Gastrocnemius medialis (tissue), 4 donors: ENCODE data around the gene INTS13. TPM values are rescaled to one million over a fixed set of nuclear protein-coding genes. Genes with fewer than 3 reads are reported as not detected.

Experiments used
- ATAC-seq, 2 donors: fragments of 150-250 bp; one replicate each; pipeline ENCODE4 v1.9.1; 2016
- DNase-seq, 2 donors: peaks; one replicate each; pipeline ENCODE4 v3.0.0-alpha.2; 2019
- H3K27ac ChIP-seq, 4 donors: fragments of 200-600 bp; sonication (generic); 1 replicate in 1 of 4; 2 replicates in 3 of 4; pipeline ENCODE4 v1.5.1; 2016 to 2018; ENCODE audit warnings: mild to moderate bottlenecking in 2 of 4, moderate library complexity in 1 of 4
- H3K27me3 ChIP-seq, 3 donors: fragments of 200-600 bp; sonication (generic) in 2 of 3; 1 replicate in 1 of 3; 2 replicates in 2 of 3; pipeline versions ENCODE4 v1.5.1 to v1.6.0; 2016 to 2019; ENCODE audit warnings: mild to moderate bottlenecking in 1 of 3, moderate library complexity in 1 of 3
- H3K36me3 ChIP-seq, 2 donors: fragments of 200-600 bp; sonication (generic) in 1 of 2; one replicate each; pipeline ENCODE4 v1.5.1; 2017 to 2018
- H3K4me1 ChIP-seq, 2 donors: fragments of 200-600 bp; sonication (generic) in 1 of 2; one replicate each; pipeline ENCODE4 v1.5.1; 2016 to 2017; ENCODE audit warnings: mild to moderate bottlenecking in 2 of 2
- H3K4me3 ChIP-seq, 4 donors: fragments of 200-600 bp; sonication (generic) in 3 of 4; 1 replicate in 1 of 4; 2 replicates in 3 of 4; pipeline ENCODE4 v1.5.1; 2016 to 2019; ENCODE audit warnings: mild to moderate bottlenecking in 2 of 4
- H3K9me3 ChIP-seq, 3 donors: fragments of 200-600 bp; sonication (generic) in 2 of 3; 1 replicate in 1 of 3; 2 replicates in 2 of 3; pipeline ENCODE4 v1.5.1; 2016 to 2019
- POLR2A ChIP-seq, 2 donors: fragments of 450-650 bp; IDR thresholded peaks; one replicate each; pipeline ENCODE4 v1.6.1; 2017; ENCODE audit warnings: antibody characterized with exemption in 2 of 2, mild to moderate bottlenecking in 2 of 2, moderate library complexity in 2 of 2
- in situ Hi-C, 4 donors: fragments of 200-750 bp; cut with MboI; loops; one replicate each; pipeline versions ENCODE4 v1.15.0 to v1.8.0; 2017; ENCODE audit warnings: low sequenced_read_pairs in 4 of 4
- intact Hi-C: fragments of 100-400 bp; cut with DNase I; formaldehyde crosslinking; loops from one replicate; pipeline ENCODE4 v1.15.1; 2023; ENCODE audit warnings: low total_unique reads
- total RNA-seq, 4 donors: library from RNA; depleted of rRNA; stranded (reverse); fragments of >200 nt; gene quantifications; one replicate each; pipeline versions ENCODE4 v1.1.0 to v1.2.3, GENCODE V29; 2016
- TF ChIP-seq, protein P1 (sequence below), 5 experiments: fragments of 450-650 bp in 3 of 5; fragments of 200-600 bp in 2 of 5; sonication (generic) in 2 of 5; IDR thresholded peaks in 4 of 5; conservative IDR thresholded peaks in 1 of 5; 1 replicate in 4 of 5; 2 replicates in 1 of 5; pipeline ENCODE4 v1.5.1; 2016 to 2019; ENCODE audit warnings: antibody characterized with exemption in 5 of 5, mild to moderate bottlenecking in 3 of 5, moderate library complexity in 3 of 5

The INTS13 gene
- total RNA-seq, 4 donors from 2014 or later, result 21.3 to 39.9 (median 32.7) TPM

DNA sequence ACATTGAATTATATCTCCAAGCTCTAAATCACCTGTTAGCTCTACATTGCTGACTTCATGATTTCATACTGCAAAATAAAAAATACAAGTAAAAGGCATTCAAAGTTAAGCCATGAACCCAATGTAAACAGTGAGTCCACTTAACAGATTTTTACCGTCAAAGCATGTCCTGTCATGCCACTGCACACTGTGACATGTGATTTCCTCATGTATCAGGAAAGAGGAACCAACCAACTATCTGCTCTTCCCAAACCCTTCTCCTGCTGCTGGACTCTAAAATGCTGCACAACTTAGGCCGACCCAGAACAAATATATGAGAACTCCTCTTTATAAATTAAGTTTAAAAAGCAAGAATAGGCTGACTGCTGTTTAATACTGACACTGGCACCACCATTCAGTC, 38.9 kb upstream of the INTS13 start:
- no peak overlapping the region for H3K4me3 ChIP-seq
- no peak for DNase-seq
- intact Hi-C loops (no loop called here), in situ Hi-C loops (no loop called here)
- H3K4me1 ChIP-seq, result no peaks in the 10 kb centered on the region
- no peaks in the 10 kb centered on the region for H3K27me3 ChIP-seq
- ATAC-seq, result no peak
- no peaks in the 10 kb centered on the region for H3K9me3 ChIP-seq
- H3K36me3 ChIP-seq, result peaks cover 0 to 20% of the 10 kb centered on the region in 2 donors
- TF ChIP-seq, protein P1, sequence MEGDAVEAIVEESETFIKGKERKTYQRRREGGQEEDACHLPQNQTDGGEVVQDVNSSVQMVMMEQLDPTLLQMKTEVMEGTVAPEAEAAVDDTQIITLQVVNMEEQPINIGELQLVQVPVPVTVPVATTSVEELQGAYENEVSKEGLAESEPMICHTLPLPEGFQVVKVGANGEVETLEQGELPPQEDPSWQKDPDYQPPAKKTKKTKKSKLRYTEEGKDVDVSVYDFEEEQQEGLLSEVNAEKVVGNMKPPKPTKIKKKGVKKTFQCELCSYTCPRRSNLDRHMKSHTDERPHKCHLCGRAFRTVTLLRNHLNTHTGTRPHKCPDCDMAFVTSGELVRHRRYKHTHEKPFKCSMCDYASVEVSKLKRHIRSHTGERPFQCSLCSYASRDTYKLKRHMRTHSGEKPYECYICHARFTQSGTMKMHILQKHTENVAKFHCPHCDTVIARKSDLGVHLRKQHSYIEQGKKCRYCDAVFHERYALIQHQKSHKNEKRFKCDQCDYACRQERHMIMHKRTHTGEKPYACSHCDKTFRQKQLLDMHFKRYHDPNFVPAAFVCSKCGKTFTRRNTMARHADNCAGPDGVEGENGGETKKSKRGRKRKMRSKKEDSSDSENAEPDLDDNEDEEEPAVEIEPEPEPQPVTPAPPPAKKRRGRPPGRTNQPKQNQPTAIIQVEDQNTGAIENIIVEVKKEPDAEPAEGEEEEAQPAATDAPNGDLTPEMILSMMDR (IDR thresholded peaks at IDR 0.05 in 4 of 5, conservative IDR thresholded peaks at IDR 0.05 in 1 of 5), result no peak
- no peak for TF ChIP-seq POLR2A (IDR thresholded peaks at IDR 0.05)
- H3K27ac ChIP-seq, result no peak overlapping the region

DNA sequence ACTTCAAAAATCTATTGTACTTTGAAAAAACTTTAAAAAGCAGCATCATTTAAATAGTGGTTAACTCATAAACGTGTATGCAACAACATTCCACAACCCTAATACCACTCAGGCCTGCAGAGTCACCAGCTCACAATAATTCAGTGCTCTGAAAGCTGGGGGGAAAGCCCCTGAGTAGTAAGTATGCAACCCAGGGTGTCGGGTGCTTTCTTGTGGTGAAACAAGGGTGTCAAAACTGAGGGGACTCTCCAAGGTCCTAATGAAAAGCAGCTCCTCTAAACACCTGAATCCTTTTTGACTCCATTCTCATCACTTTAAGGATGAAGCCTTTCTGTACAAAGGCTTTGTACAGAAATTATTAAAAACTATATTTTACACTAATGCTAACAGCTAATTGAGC, 34.2 kb upstream of the INTS13 start:
- peaks cover 0 to 35% of the 10 kb centered on the region in 2 donors for H3K36me3 ChIP-seq
- no peak overlapping the region for H3K27ac ChIP-seq
- no peak for ATAC-seq
- H3K9me3 ChIP-seq, result no peaks in the 10 kb centered on the region
- in situ Hi-C loops, result no loop called here
- DNase-seq, result no peak
- TF ChIP-seq, protein P1 (IDR thresholded peaks at IDR 0.05 in 4 of 5, conservative IDR thresholded peaks at IDR 0.05 in 1 of 5), result no peak
- TF ChIP-seq POLR2A (IDR thresholded peaks at IDR 0.05), result no peak
- intact Hi-C loops, result no loop called here
- no peaks in the 10 kb centered on the region for H3K4me1 ChIP-seq
- no peak overlapping the region for H3K4me3 ChIP-seq
- H3K27me3 ChIP-seq, result no peaks in the 10 kb centered on the region

DNA sequence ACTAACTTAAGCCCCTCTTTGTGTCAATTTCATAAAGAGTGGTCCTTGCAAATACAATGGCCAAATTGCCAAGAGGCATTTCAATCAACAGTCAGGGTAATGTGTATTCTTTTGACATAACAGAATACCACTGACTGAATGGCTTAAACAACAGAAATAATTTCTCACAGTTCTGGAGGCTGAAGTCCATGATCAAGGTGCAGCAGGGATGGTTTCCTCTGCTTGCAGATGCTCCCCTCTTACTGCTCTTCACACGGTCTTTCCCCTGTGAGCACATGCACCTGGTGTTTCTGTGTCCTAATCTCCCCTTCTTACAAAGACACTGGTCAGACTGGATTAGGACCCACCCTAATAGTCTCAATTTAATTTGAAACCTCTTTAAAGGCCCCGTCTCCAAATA, 32.4 kb upstream of the INTS13 start:
- ATAC-seq (no peak), DNase-seq (no peak)
- Histone ChIP-seq H3K4me1 (no peaks in the 10 kb centered on the region), H3K27me3 (no peaks in the 10 kb centered on the region), H3K4me3 (no peak overlapping the region), H3K9me3 (no peaks in the 10 kb centered on the region), H3K27ac (no peak overlapping the region), H3K36me3 (peaks cover 0 to 41% of the 10 kb centered on the region in 2 donors)
- TF ChIP-seq, protein P1 (IDR thresholded peaks at IDR 0.05 in 4 of 5, conservative IDR thresholded peaks at IDR 0.05 in 1 of 5), result no peak
- no peak for TF ChIP-seq POLR2A (IDR thresholded peaks at IDR 0.05)
- intact Hi-C loops, result no loop called here
- in situ Hi-C loops, result no loop called here

DNA sequence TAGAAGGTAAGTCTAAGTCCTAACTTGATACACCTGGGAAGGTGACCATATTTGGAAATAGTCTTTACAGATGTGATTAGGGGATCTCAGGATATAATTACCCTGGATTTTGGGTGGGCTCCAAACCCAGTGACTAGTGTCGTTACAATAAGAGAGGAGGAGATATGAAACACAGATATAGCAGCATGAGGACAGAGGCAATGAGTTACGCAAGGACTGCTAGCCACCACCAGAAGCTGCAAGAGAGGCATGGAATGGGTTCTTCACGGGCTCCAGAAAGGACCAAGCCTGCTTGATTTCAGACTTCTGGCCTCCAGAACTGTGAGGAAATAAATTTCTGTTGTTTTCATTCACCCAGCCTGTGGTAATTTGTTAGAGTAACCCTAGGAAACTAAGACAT, 29.1 kb upstream of the INTS13 start:
- DNase-seq, result no peak
- H3K27me3 ChIP-seq, result no peaks in the 10 kb centered on the region
- no peaks in the 10 kb centered on the region for H3K9me3 ChIP-seq
- H3K4me1 ChIP-seq, result no peaks in the 10 kb centered on the region
- intact Hi-C loops (no loop called here), in situ Hi-C loops (no loop called here)
- H3K27ac ChIP-seq, result no peak overlapping the region
- H3K36me3 ChIP-seq, result peaks cover 3 to 51% of the 10 kb centered on the region in 2 donors
- ATAC-seq, result no peak
- TF ChIP-seq, protein P1 (IDR thresholded peaks at IDR 0.05 in 4 of 5, conservative IDR thresholded peaks at IDR 0.05 in 1 of 5), result no peak
- no peak for TF ChIP-seq POLR2A (IDR thresholded peaks at IDR 0.05)
- H3K4me3 ChIP-seq, result no peak overlapping the region

DNA sequence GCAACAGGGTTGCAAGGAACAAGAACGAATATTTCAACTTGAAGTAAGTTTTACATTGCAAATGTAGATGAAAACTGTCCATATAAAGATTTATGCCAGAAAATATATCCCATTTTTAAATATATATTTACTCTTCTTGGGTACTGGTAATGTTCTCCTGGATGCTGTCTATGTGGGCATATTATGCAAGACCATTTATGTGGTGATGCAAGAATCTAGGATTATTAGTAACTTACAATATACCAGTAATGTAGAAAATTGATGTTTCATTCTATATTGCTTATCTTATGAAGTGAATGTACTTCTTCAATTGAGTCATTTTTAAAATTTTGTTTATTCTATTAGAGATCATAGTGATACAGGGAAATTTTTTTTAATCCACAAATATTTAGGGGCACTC, 25.6 kb upstream of the INTS13 start:
- Histone ChIP-seq H3K27ac (no peak overlapping the region), H3K36me3 (peaks cover 3 to 55% of the 10 kb centered on the region in 2 donors), H3K9me3 (no peaks in the 10 kb centered on the region), H3K4me3 (no peak overlapping the region), H3K27me3 (no peaks in the 10 kb centered on the region), H3K4me1 (peaks cover 0 to 5% of the 10 kb centered on the region in 2 donors)
- DNase-seq, result no peak
- in situ Hi-C loops (no loop called here), intact Hi-C loops (no loop called here)
- no peak for ATAC-seq
- TF ChIP-seq, protein P1 (IDR thresholded peaks at IDR 0.05 in 4 of 5, conservative IDR thresholded peaks at IDR 0.05 in 1 of 5), result no peak
- TF ChIP-seq POLR2A (IDR thresholded peaks at IDR 0.05), result no peak
